GM12872 (cell line): ENCODE results near the gene GAS6.

Experiments
- CTCF ChIP-seq: IDR thresholded peaks from 3 replicates; pipeline ENCODE4 v1.5.1; 2011; ENCODE audit warnings: low read depth, mild to moderate bottlenecking, low read length, moderate library complexity; ENCODE audit not compliant: insufficient read depth

The GAS6 gene

GRCh38 chr13:113875429-113875815, 11.5 kb upstream of the GAS6 start:
- no peak for TF ChIP-seq CTCF

DNA sequence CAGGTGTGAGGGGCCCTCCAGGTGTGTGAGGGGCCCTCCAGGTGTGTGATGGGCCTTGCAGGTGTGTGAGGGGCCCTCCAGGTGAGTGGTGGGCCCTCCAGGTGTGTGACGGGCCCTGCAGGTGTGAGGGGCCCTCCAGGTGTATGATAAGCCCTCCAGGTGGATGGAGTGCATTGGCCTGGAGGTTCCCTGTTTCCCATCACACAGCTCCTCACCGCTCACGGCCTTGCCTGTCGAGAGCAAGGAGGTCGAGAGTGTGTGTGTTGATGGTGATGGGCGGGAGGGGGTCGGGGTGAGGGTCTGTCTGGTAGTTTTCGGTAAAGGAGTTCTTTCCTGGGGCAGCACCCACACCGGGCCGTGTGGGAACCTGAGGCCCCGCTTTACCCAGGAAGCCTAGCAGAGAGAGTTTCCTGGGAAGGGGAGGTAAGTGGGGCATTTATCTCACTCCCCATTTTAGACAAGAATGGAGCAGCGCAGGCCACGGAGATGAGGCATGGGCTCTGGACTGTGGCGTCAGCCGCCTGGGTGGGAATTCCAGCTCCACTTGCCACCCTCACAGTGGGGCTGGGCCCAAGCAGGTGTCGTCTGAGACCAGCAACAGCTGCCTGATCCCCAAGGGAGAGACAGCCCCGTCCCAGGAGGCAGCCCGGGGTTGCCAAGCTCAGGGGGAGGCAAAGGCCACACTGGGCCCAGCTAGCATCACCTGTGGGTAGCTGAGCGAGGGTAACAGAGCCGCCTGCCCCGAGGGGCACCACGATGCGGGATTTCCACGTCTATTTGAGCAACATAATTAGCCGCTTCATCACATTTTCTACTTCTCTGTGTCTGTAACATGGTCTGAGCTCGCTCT, 10.9 kb upstream of the GAS6 start:
- no peak for TF ChIP-seq CTCF

DNA sequence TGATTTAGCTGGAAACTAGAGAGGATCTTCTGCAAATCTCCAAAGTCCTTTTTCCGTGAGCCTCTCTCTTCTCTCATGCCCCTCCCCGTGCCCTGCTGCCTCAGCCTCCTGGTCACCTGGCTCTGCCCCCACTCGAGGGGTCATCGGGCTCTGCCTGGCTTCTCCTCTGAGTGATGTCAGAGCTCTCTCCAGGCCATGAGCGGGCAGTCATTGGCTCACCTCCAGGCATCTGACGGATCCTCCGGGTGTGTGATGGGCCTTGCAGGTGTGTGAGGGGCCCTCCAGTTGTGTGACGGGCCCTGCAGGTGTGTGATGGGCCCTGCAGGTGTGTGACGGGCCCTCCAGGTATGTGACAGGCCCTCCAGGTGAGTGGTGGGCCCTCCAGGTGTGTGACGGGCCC, 10.3 kb upstream of the GAS6 start:
- no peak for TF ChIP-seq CTCF

GRCh38 chr13:113869263-113869662, 5.4 kb upstream of the GAS6 start:
- TF ChIP-seq CTCF, result no peak

DNA sequence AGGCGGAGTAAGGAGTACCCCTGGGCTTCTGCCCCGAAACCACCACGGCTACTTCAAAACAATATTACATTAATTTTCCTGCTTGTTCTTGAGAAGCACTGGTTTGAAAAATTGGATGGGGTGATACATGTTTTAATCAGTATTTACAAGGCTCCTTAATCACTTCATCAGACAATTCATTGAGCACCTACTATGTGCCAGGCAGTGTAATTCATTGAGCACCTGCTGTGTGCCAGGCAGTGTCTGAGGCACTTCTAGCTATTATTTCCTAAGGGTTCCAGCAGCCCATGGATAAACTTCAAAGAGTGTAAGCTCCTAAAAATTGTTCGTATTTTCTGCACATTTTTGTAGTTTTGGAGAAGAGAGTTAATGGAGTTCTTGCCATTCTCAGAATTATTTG, 1.6 kb upstream of the GAS6 start:
- no peak for TF ChIP-seq CTCF

- no peak for TF ChIP-seq CTCF
These were observed 506 bp upstream of the GAS6 start for GRCh38 chr13:113864273-113864890.

DNA sequence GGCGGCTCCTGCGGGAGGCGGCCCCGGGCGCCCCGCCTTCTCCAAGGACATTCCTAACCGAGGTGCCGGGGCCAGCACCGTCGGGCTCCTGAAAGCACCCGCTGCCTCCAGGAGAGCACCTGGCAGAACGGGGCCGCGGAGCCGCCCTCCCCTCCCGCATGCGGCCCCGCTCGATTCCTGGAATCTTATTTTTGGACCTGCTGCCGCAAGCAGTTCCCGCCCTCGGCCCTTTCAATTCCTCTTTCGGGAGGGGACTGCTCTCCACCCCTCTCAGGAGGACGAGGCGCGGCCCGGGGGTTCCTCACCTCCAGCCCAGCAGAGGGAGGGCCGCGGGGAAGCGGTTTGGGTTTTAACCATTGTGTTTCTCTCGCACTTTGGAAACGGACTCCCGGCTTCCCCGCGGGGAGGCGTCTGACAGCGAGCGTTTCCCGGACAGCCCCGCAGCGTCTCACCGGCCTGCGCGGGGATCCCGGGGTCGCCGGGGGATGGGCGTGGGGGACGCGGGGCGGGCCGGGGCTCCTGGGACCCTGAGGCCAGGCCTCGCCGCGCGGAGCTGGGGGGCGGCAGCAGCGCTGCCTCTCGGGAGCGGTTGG, 849 bp downstream of the GAS6 start:
- no peak for TF ChIP-seq CTCF
